Adrenal gland (tissue), 12 donors: ENCODE data around the gene LRPPRC. TPM values are rescaled to one million over a fixed set of nuclear protein-coding genes. Genes with fewer than 3 reads are reported as not detected.

ENCODE experiments used
- DNase-seq, 7 donors: peaks; one replicate each; pipeline ENCODE4 v3.0.0-alpha.2; 2019 to 2020
- H3K27ac ChIP-seq, 5 donors: fragments of 200-600 bp; sonication (generic) in 4 of 5; 1 replicate in 3 of 5; 2 replicates in 2 of 5; pipeline versions ENCODE4 v1.5.1 to v1.8.0; 2016 to 2020; ENCODE audit warnings: mild to moderate bottlenecking in 1 of 5
- H3K27me3 ChIP-seq: fragments of 200-600 bp; 2 replicates; pipeline ENCODE4 v1.8.0; 2021
- H3K36me3 ChIP-seq, 2 donors: fragments of 200-600 bp; replicated peaks in 1 of 2; 1 replicate in 1 of 2; 2 replicates in 1 of 2; pipeline versions ENCODE4 v1.5.1 to v1.8.0; 2018 to 2022
- H3K4me1 ChIP-seq, 2 donors: fragments of 200-600 bp; replicated peaks in 1 of 2; 1 replicate in 1 of 2; 2 replicates in 1 of 2; pipeline versions ENCODE4 v1.5.1 to v1.8.0; 2018 to 2021
- H3K4me3 ChIP-seq, 4 donors: fragments of 200-600 bp; sonication (generic) in 3 of 4; one replicate each; pipeline ENCODE4 v1.5.1; 2016 to 2018
- H3K9me3 ChIP-seq, 3 donors: fragments of 200-600 bp; sonication (generic) in 1 of 3; replicated peaks in 1 of 3; 1 replicate in 2 of 3; 2 replicates in 1 of 3; pipeline versions ENCODE4 v1.5.1 to v1.8.0; 2016 to 2021
- POLR2A ChIP-seq, 2 donors: fragments of 450-650 bp; IDR thresholded peaks; one replicate each; pipeline ENCODE4 v1.6.1; 2017; ENCODE audit warnings: antibody characterized with exemption in 2 of 2, mild to moderate bottlenecking in 2 of 2, moderate library complexity in 1 of 2
- WGBS, 4 donors: extraction: QIAGEN DNeasy Blood & Tissue Kit in 2 of 4; methylation state at CpG; one replicate each; pipeline versions ENCODE4 v1.1.5 to v1.1.7; 2013 to 2017; 5-methylcytosine and 5-hydroxymethylcytosine counted together
- intact Hi-C, 2 donors: fragments of 100-400 bp; cut with DNase I; formaldehyde crosslinking; loops; one replicate each; pipeline versions ENCODE4 v1.14.1 to v1.15.0; 2022 to 2023
- polyA plus RNA-seq, 3 donors: library from polyadenylated mRNA; stranded (reverse); fragments of 200-250 nt in 2 of 3; fragments of 350-450 nt in 1 of 3; fragmentation: Illumina TruSeq in 1 of 3; extraction: RNeasy Lipid Tissue Mini Kit (QIAGEN cat#74804) in 1 of 3; gene quantifications; one replicate each; pipeline ENCODE4 v1.2.3, GENCODE V29; 2013 to 2014
- total RNA-seq, 9 donors: library from RNA; depleted of rRNA in 4 of 9; stranded (reverse); fragments of >200 nt in 4 of 9; fragments of 120-200 nt in 1 of 9; fragmentation: NEBNext Ultra II Directional in 1 of 9; extraction: Animal tissue kit (Norgen Biotek cat#: 25700) in 1 of 9; gene quantifications; one replicate each; pipeline versions ENCODE4 v1.1.0 to v1.2.4, GENCODE V29; 2013 to 2023
- TF ChIP-seq, protein P1 (sequence below), 6 experiments: fragments of 450-650 bp in 4 of 6; fragments of 200-600 bp in 2 of 6; sonication (generic) in 1 of 6; IDR thresholded peaks; 1 replicate in 5 of 6; 2 replicates in 1 of 6; pipeline versions ENCODE4 v1.5.1 to v1.8.0; 2016 to 2021; ENCODE audit warnings: antibody characterized with exemption in 6 of 6, mild to moderate bottlenecking in 2 of 6, moderate library complexity in 1 of 6
- donor health status: healthy with polysubstance abuse.
- donor health status: Bipolar disorder and iron deficiency.
- donor health status: DM: yes; HTN: yes; CAD: no.
- donor health status: DM: no; HTN: no; CAD: no.
- donor health status: DM: no; HTN: no; CAD: no.
- donor health status: DM: yes; HTN: yes; CAD: no.

The LRPPRC gene
- total and polyA plus RNA-seq, 12 donors, result 18.3 to 113 (median 71.7) TPM

DNA sequence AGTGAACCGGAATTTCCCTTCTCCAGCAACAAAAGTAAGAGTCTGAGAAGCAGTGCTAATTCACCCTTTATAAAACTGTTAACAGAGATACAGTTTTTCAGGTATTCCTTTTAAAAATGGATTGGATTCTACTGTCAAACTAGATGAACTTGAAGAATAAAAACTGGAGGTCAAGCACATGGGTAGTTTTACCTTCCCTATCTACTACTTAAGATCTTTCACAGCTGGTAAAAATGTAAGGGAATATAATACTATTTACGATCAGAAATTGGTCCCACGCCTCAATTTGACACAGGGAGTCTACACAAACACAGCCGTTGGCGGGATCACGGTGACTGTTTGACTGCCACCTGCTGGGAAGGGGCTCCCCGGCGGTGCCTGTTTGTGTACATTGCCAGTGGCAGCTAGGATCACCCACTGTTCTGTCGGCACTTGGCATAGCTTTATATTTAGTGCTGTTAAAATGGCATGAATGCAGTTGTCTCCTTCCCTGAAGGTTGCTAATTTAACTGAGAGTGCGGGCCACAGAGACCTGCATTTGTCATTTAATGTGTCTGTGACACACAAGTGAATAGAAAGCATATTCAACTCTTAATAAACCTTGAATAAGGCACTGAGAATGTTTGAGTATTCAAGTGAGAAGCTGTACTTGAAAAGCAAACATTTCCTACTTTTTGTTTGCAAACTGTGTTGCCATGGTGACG lies 97.5 kb downstream of the LRPPRC start:
- no peak overlapping the region for H3K4me3 ChIP-seq
- no peaks in the 10 kb centered on the region for H3K27me3 ChIP-seq
- no peak for DNase-seq
- intact Hi-C loops, result no loop called here
- H3K27ac ChIP-seq, result no peak overlapping the region
- H3K9me3 ChIP-seq, result no peaks in the 10 kb centered on the region
- WGBS, 4 donors, result 86 to 89% (median 88%) methylated on average over 11 of the region's 11 CpGs
- H3K36me3 ChIP-seq, result peaks cover 0 to 16% of the 10 kb centered on the region in 2 donors
- H3K4me1 ChIP-seq, result no peaks in the 10 kb centered on the region
- TF ChIP-seq POLR2A (IDR thresholded peaks at IDR 0.05), result no peak
- TF ChIP-seq, protein P1, sequence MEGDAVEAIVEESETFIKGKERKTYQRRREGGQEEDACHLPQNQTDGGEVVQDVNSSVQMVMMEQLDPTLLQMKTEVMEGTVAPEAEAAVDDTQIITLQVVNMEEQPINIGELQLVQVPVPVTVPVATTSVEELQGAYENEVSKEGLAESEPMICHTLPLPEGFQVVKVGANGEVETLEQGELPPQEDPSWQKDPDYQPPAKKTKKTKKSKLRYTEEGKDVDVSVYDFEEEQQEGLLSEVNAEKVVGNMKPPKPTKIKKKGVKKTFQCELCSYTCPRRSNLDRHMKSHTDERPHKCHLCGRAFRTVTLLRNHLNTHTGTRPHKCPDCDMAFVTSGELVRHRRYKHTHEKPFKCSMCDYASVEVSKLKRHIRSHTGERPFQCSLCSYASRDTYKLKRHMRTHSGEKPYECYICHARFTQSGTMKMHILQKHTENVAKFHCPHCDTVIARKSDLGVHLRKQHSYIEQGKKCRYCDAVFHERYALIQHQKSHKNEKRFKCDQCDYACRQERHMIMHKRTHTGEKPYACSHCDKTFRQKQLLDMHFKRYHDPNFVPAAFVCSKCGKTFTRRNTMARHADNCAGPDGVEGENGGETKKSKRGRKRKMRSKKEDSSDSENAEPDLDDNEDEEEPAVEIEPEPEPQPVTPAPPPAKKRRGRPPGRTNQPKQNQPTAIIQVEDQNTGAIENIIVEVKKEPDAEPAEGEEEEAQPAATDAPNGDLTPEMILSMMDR (IDR thresholded peaks at IDR 0.05), result no peak

DNA sequence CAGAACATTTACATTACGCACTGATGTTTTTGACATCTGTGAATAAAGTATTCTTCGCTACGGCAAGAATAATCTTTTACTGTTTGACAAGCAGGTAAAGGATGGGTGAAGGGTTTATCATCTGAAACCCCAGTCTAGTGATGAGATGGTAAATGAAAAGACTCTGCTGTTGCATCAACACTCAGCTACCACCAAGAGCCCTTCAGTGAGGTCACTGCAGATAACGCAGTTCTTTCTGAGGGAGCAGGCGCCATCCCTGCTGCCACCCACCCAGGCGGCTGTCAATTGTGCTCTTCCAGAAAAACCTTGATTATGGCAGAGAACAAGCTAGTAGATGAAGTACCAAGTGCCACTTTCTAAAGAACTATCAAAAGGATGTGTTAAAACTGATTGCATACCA lies 98.3 kb downstream of the LRPPRC start:
- Histone ChIP-seq H3K36me3 (peaks cover 0 to 19% of the 10 kb centered on the region in 2 donors), H3K27me3 (no peaks in the 10 kb centered on the region), H3K4me3 (no peak overlapping the region), H3K9me3 (no peaks in the 10 kb centered on the region), H3K27ac (no peak overlapping the region), H3K4me1 (no peaks in the 10 kb centered on the region)
- no peak for DNase-seq
- no peak for TF ChIP-seq POLR2A (IDR thresholded peaks at IDR 0.05)
- TF ChIP-seq, protein P1 (IDR thresholded peaks at IDR 0.05), result no peak
- WGBS, 4 donors, result 87 to 98% (median 97%) methylated on average over 6 of the region's 6 CpGs
- intact Hi-C loops, result no loop called here

DNA sequence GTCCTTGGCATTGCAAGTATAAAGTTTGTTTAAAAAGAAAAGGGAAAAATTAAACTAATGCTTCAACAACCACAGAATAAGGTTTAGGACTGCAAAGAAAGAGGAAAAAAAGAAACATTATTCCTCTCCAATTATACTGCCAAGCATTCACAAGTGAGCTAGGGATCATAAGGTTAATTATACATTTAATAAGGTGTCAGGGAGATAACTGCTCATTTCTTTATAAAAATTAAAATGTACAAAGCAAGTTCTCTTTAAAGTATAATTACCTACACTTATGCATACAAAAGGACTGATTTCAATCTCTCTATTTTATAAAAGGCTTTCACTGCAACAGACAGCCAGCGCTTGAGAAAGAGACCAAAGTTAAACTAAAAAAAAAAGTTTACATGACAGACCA lies 98.9 kb downstream of the LRPPRC start:
- H3K4me3 ChIP-seq, result no peak overlapping the region
- H3K36me3 ChIP-seq, result peaks cover 0 to 24% of the 10 kb centered on the region in 2 donors
- no peak overlapping the region for H3K27ac ChIP-seq
- intact Hi-C loops, result no loop called here
- TF ChIP-seq POLR2A (IDR thresholded peaks at IDR 0.05), result no peak
- TF ChIP-seq, protein P1 (IDR thresholded peaks at IDR 0.05), result no peak
- DNase-seq, result no peak
- H3K4me1 ChIP-seq, result no peaks in the 10 kb centered on the region
- WGBS, 4 donors, result 85 to 98% (median 95%) methylated on average over 1 of the region's 1 CpG
- H3K27me3 ChIP-seq, result no peaks in the 10 kb centered on the region
- H3K9me3 ChIP-seq, result no peaks in the 10 kb centered on the region

DNA sequence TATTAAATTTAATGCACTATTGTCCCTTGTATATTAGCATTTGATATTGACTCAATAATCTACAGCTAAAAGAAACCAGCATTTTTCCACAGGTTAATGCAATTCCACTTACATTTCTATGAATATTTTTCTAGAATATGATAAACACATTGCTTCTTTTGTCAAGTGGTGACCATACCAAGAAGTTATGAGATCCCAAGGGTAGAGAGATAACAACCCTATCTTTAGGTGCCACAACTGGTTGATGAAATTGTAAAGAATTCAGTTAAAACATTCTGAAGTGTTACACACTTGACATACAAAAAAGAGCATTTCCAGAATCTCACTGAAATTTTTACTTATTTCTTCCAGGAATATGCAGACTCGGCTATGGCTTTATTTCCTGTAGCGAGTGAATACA lies 101.0 kb downstream of the LRPPRC start:
- H3K9me3 ChIP-seq, result no peaks in the 10 kb centered on the region
- no peak overlapping the region for H3K4me3 ChIP-seq
- TF ChIP-seq, protein P1 (IDR thresholded peaks at IDR 0.05), result no peak
- no peak for TF ChIP-seq POLR2A (IDR thresholded peaks at IDR 0.05)
- intact Hi-C loops, result no loop called here
- no peaks in the 10 kb centered on the region for H3K27me3 ChIP-seq
- WGBS, 4 donors, result 96 to 100% (median 97%) methylated on average over 2 of the region's 2 CpGs
- H3K4me1 ChIP-seq, result no peaks in the 10 kb centered on the region
- H3K27ac ChIP-seq, result no peak overlapping the region
- H3K36me3 ChIP-seq, result peaks cover 0 to 24% of the 10 kb centered on the region in 2 donors
- no peak for DNase-seq
